ENCODE measurements around the gene CROT. TPM values are rescaled to one million over a fixed set of nuclear protein-coding genes. Genes with fewer than 3 reads are reported as not detected.

The CROT gene
- total RNA-seq, 1 experiment from 2014 or later: 4.0 TPM

DNA sequence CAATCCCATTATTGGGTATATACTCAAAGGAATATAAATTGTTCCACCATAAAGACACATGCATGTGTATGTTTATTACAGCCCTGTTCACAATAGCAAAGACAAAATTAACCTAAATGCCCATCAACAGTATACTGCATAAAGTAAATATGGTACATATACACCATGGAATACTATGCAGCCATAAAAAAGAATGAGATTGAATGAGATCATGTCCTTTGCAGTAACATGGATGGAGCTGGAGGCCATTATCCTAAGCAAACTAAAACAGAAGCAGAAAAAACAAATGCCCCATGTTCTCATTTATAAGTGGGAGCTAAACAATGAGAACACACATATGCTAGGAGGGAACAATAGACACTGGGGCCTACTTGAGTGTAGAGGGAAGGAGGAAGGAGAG lies 44.7 kb upstream of the CROT start (continued):
- no peak for TF ChIP-seq AR (CRISPR knock-in tag; IDR thresholded peaks at IDR 0.05)
- no peak for TF ChIP-seq MYBL2 (CRISPR knock-in tag; IDR thresholded peaks at IDR 0.05)
- TF ChIP-seq TEAD4 (CRISPR knock-in tag; IDR thresholded peaks at IDR 0.05): no peak
- no peak for TF ChIP-seq MXD4 (CRISPR knock-in tag; IDR thresholded peaks at IDR 0.05; ENCODE audit: borderline replicate concordance)
- no peak for TF ChIP-seq RORB (CRISPR knock-in tag; IDR thresholded peaks at IDR 0.05)
- TF ChIP-seq SMAD3 (CRISPR knock-in tag; IDR thresholded peaks at IDR 0.05; ENCODE audit: borderline replicate concordance): no peak
- no peak for TF ChIP-seq ZNF219 (CRISPR knock-in tag; IDR thresholded peaks at IDR 0.05; ENCODE audit: borderline replicate concordance)
- TF ChIP-seq ZNF532 (CRISPR knock-in tag; IDR thresholded peaks at IDR 0.05; ENCODE audit: borderline replicate concordance): no peak
- TF ChIP-seq NFATC4 (CRISPR knock-in tag; IDR thresholded peaks at IDR 0.05): no peak
- no peak for TF ChIP-seq ZNF671 (CRISPR knock-in tag; IDR thresholded peaks at IDR 0.05)
- TF ChIP-seq CREB1 (CRISPR knock-in tag; IDR thresholded peaks at IDR 0.05): no peak

DNA sequence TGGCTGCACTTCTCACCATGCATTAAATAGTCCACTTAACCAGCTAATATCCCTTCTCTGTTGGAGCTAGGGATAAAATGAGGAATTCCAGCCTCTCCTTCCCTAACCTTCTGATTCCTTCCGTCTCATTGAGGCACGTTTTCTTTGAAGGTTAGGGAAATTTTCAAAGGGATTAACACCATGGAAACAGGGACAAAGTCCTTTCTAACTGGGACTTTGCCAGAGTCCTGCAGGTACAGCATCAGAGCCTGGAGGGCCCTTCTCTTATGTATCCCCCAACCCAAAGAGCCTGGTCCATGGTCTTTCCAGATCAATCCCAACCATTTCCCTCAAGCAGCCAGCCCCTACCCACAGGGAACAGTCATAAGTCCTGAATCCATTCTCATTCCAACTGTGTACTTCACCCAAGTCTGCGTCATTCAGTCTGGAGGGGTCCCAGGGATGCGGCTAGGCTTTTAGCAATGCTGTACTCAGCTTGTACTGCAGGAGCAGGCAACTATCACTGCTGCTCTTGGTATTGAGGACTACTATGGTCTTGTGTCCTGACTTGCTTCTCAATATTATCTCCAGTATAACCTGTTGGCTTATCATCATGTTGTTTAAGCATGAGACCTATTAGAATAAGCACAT lies 34.6 kb upstream of the CROT start:
- H3K4me1 Mint-ChIP-seq: no peaks in the 10 kb centered on the region
- ATAC-seq (no peak), DNase-seq (ENCODE audit: low spot score) (no peak)
- H3K36me3 Mint-ChIP-seq: no peaks in the 10 kb centered on the region
- H3K27ac Mint-ChIP-seq: no peak overlapping the region
- H3K4me3 Mint-ChIP-seq: no peak overlapping the region
- no peaks in the 10 kb centered on the region; the same call in 1 of the 2 replicates for H3K9me3 Mint-ChIP-seq
- ChIA-PET CTCF (interaction anchor here (0.6 to 1.5 kb wide), 2 partner anchors 105 to 107 kb away, joined by 3 to 4 read pairs; no protein-coding TSS in a partner anchor), POLR2A (no interaction called here)
- no peaks in the 10 kb centered on the region; the same call in 1 of the 2 replicates for H3K27me3 Mint-ChIP-seq (ENCODE audit: low read depth)
- no peak for TF ChIP-seq ZNF532 (CRISPR knock-in tag; IDR thresholded peaks at IDR 0.05; ENCODE audit: borderline replicate concordance)
- TF ChIP-seq NR3C1 (CRISPR knock-in tag; conservative IDR thresholded peaks at IDR 0.05; ENCODE audit: low read depth): no peak
- no peak for TF ChIP-seq TP53 (CRISPR knock-in tag; IDR thresholded peaks at IDR 0.05)
- TF ChIP-seq ZBTB43 (CRISPR knock-in tag; IDR thresholded peaks at IDR 0.05): no peak
- TF ChIP-seq ATF1 (CRISPR knock-in tag; IDR thresholded peaks at IDR 0.05): no peak
- no peak for TF ChIP-seq CDX4 (CRISPR knock-in tag; IDR thresholded peaks at IDR 0.05; ENCODE audit: borderline replicate concordance)
- no peak for TF ChIP-seq ZNF423 (CRISPR knock-in tag; IDR thresholded peaks at IDR 0.05)
- TF ChIP-seq, protein P1, sequence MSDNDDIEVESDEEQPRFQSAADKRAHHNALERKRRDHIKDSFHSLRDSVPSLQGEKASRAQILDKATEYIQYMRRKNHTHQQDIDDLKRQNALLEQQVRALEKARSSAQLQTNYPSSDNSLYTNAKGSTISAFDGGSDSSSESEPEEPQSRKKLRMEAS (CRISPR knock-in tag; IDR thresholded peaks at IDR 0.05): no peak
- no peak for TF ChIP-seq TEAD1 (CRISPR knock-in tag; IDR thresholded peaks at IDR 0.05)
- TF ChIP-seq, protein P2, sequence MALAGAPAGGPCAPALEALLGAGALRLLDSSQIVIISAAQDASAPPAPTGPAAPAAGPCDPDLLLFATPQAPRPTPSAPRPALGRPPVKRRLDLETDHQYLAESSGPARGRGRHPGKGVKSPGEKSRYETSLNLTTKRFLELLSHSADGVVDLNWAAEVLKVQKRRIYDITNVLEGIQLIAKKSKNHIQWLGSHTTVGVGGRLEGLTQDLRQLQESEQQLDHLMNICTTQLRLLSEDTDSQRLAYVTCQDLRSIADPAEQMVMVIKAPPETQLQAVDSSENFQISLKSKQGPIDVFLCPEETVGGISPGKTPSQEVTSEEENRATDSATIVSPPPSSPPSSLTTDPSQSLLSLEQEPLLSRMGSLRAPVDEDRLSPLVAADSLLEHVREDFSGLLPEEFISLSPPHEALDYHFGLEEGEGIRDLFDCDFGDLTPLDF (CRISPR knock-in tag; IDR thresholded peaks at IDR 0.05): no peak
- no peak for TF ChIP-seq NFYB (CRISPR knock-in tag; conservative IDR thresholded peaks at IDR 0.05; ENCODE audit: low read depth)
- no peak for TF ChIP-seq ZNF396 (CRISPR knock-in tag; IDR thresholded peaks at IDR 0.05; ENCODE audit: borderline replicate concordance)

Measured in WTC11 (cell line).